ENCODE results near the gene TEAD1. TPM values are rescaled to one million over a fixed set of nuclear protein-coding genes. Genes with fewer than 3 reads are reported as not detected.

Gene TEAD1
- total and polyA plus RNA-seq, 7 experiments from 2014 or later, result 0.02 to 0.22 (median 0.07) TPM; not detected in 4

GRCh38 chr11:12809364-12809763, 135.1 kb downstream of the TEAD1 start:
- no peak for ATAC-seq
- POLR2A ChIA-PET, result no interaction called here
- CTCF ChIA-PET, result no interaction called here

DNA sequence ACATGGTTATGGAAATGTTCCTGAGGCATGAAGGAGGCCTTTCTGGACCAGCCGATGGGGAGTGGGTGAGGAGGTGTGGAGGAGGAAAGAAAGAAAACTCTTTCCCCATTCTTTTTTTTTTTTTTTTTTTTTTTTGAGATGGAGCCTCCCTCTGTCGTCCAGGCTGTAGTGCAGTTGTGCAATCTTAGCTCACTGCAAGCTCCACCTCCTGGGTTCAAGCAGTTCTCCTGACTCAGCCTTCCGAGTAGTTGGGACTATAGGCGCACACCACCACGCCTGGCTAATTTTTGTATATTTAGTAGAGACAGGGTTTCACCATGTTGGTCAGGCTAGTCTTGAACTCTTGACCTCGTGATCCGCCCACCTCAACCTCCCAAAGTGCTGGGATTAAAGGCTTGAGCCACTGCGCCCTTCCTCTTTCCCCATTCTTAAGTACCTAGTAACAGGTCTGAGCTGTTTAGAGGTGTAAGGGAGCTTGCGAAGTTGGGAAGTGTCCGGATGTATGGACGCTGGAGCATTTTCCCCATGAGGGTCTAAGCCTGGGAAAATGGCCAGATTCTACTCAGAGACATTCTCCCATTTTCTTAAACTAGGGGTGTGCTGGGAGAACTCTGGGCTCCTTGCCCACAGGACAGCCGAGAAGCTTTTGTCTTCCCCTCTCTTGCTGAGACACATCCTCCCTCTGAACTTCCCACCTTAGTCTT, 135.8 kb downstream of the TEAD1 start:
- H3K27ac ChIP-seq (ENCODE audit: low read depth, low read length), result no peak overlapping the region
- Mint-ChIP-seq H3K27me3 (peaks cover 19 to 39% (median 31%) of the 10 kb centered on the region in 5 donors), H3K27ac (no peak overlapping the region), H3K4me1 (peaks cover 0 to 65% (median under 1%) of the 10 kb centered on the region in 7 donors), H3K9me3 (peaks cover 0 to 4% (median 0%) of the 10 kb centered on the region in 11 donors), H3K4me3 (no peak overlapping the region), H3K36me3 (peaks cover 0 to 10% (median 0%) of the 10 kb centered on the region in 5 donors)
- ATAC-seq (no peak), DNase-seq (no peak)
- intact Hi-C loops (cut with micrococcal nuclease), result no loop called here
- no peaks in the 10 kb centered on the region for H3K27me3 ChIP-seq (ENCODE audit: control insufficient read depth in 2 of 2, insufficient read depth in 2 of 2, low read length in 2 of 2)
- no peak overlapping the region for H3K4me3 ChIP-seq (ENCODE audit: low read length)
- ChIA-PET CTCF (no interaction called here), POLR2A (no interaction called here)
- H3K36me3 ChIP-seq (ENCODE audit: control insufficient read depth in 2 of 3, insufficient read depth in 3 of 3, low read length in 3 of 3), result no peaks in the 10 kb centered on the region
- H3K4me1 ChIP-seq (ENCODE audit: control insufficient read depth in 2 of 2, insufficient read depth in 2 of 2, low read length in 2 of 2), result no peaks in the 10 kb centered on the region
- no peaks in the 10 kb centered on the region for H3K9me3 ChIP-seq (ENCODE audit: control insufficient read depth in 2 of 3, low read length in 3 of 3)

More at GRCh38 chr11:12809364-12809763, 135.1 kb downstream of the TEAD1 start:
- Histone ChIP-seq H3K4me3 (ENCODE audit: low read length) (no peak overlapping the region), H3K36me3 (ENCODE audit: control insufficient read depth in 2 of 3, insufficient read depth in 3 of 3, low read length in 3 of 3) (no peaks in the 10 kb centered on the region), H3K27ac (ENCODE audit: low read depth, low read length) (no peak overlapping the region), H3K27me3 (ENCODE audit: control insufficient read depth in 2 of 2, insufficient read depth in 2 of 2, low read length in 2 of 2) (no peaks in the 10 kb centered on the region), H3K9me3 (ENCODE audit: control insufficient read depth in 2 of 3, low read length in 3 of 3) (no peaks in the 10 kb centered on the region), H3K4me1 (ENCODE audit: control insufficient read depth in 2 of 2, insufficient read depth in 2 of 2, low read length in 2 of 2) (no peaks in the 10 kb centered on the region)
- Mint-ChIP-seq H3K27me3 (peaks cover 20 to 39% (median 33%) of the 10 kb centered on the region in 5 donors), H3K36me3 (peaks cover 0 to 10% (median 0%) of the 10 kb centered on the region in 5 donors), H3K9me3 (peaks cover 0 to 4% (median 0%) of the 10 kb centered on the region in 11 donors), H3K4me1 (peaks cover 0 to 59% (median 0%) of the 10 kb centered on the region in 7 donors), H3K4me3 (no peak overlapping the region), H3K27ac (no peak overlapping the region)
- intact Hi-C loops (cut with micrococcal nuclease), result no loop called here
- no peak for DNase-seq

- DNase-seq, result no peak
- peaks cover 16 to 39% (median 32%) of the 10 kb centered on the region in 5 donors for H3K27me3 Mint-ChIP-seq
- intact Hi-C loops (cut with micrococcal nuclease), result no loop called here
- no peaks in the 10 kb centered on the region for H3K36me3 ChIP-seq (ENCODE audit: control insufficient read depth in 2 of 3, insufficient read depth in 3 of 3, low read length in 3 of 3)
- H3K4me1 Mint-ChIP-seq, result peaks cover 0 to 71% (median 5%) of the 10 kb centered on the region in 7 donors
- H3K27ac ChIP-seq (ENCODE audit: low read depth, low read length), result no peak overlapping the region
- no peak for ATAC-seq
- peaks cover 0 to 8% (median 0%) of the 10 kb centered on the region in 5 donors for H3K36me3 Mint-ChIP-seq
- H3K4me3 ChIP-seq (ENCODE audit: low read length), result no peak overlapping the region
- H3K4me1 ChIP-seq (ENCODE audit: control insufficient read depth in 2 of 2, insufficient read depth in 2 of 2, low read length in 2 of 2), result no peaks in the 10 kb centered on the region
- H3K9me3 Mint-ChIP-seq, result peaks cover 0 to 4% (median 0%) of the 10 kb centered on the region in 11 donors
- no peak overlapping the region for H3K4me3 Mint-ChIP-seq
- ChIA-PET POLR2A (no interaction called here), CTCF (no interaction called here)
- H3K9me3 ChIP-seq (ENCODE audit: control insufficient read depth in 2 of 3, low read length in 3 of 3), result no peaks in the 10 kb centered on the region
- H3K27ac Mint-ChIP-seq, result peak overlapping the region in 1 of 9 donors; percentile 45
- no peaks in the 10 kb centered on the region for H3K27me3 ChIP-seq (ENCODE audit: control insufficient read depth in 2 of 2, insufficient read depth in 2 of 2, low read length in 2 of 2)
Measured at GRCh38 chr11:12810568-12810894, 136.3 kb downstream of the TEAD1 start.

GRCh38 chr11:12811861-12812260, 137.6 kb downstream of the TEAD1 start:
- ChIA-PET CTCF (no interaction called here), POLR2A (no interaction called here)
- no peak overlapping the region for H3K27ac ChIP-seq (ENCODE audit: low read depth, low read length)
- H3K27me3 Mint-ChIP-seq, result peaks cover 18 to 38% (median 34%) of the 10 kb centered on the region in 5 donors
- no peak for DNase-seq
- H3K36me3 Mint-ChIP-seq, result peaks cover 0 to 8% (median 0%) of the 10 kb centered on the region in 5 donors
- intact Hi-C loops (cut with micrococcal nuclease), result no loop called here
- no peaks in the 10 kb centered on the region for H3K9me3 ChIP-seq (ENCODE audit: control insufficient read depth in 2 of 3, low read length in 3 of 3)
- no peaks in the 10 kb centered on the region for H3K36me3 ChIP-seq (ENCODE audit: control insufficient read depth in 2 of 3, insufficient read depth in 3 of 3, low read length in 3 of 3)
- peaks cover 0 to 4% (median 0%) of the 10 kb centered on the region in 11 donors for H3K9me3 Mint-ChIP-seq
- ATAC-seq, result no peak
- no peaks in the 10 kb centered on the region for H3K4me1 ChIP-seq (ENCODE audit: control insufficient read depth in 2 of 2, insufficient read depth in 2 of 2, low read length in 2 of 2)
- peaks cover 0 to 77% (median 5%) of the 10 kb centered on the region in 7 donors for H3K4me1 Mint-ChIP-seq
- H3K4me3 Mint-ChIP-seq, result peak overlapping the region in 1 of 10 donors; percentile 19
- no peaks in the 10 kb centered on the region for H3K27me3 ChIP-seq (ENCODE audit: control insufficient read depth in 2 of 2, insufficient read depth in 2 of 2, low read length in 2 of 2)
- H3K4me3 ChIP-seq (ENCODE audit: low read length), result no peak overlapping the region
- peak overlapping the region in 2 of 9 donors; percentile 23 to 67 for H3K27ac Mint-ChIP-seq

DNA sequence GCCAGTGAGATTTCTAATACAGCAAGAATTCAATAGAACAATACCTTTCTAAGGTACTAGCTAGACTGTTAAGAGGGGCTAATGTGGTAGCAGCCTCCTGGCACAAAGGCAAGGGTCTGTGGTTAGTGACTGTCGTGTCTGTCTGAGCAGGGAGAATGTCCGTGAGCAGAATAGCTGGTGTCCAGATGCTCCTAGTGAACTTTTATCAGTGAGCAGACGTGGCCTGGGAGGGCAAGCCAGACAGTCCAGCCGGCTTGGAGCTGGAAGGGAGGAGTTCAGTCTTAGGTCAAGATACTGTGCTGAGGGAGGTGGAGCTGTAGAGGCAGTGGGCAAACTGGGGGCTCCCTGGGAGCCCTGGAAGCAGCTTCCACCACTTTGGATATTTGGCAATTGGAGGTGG, 138.6 kb downstream of the TEAD1 start:
- H3K36me3 ChIP-seq (ENCODE audit: control insufficient read depth in 2 of 3, insufficient read depth in 3 of 3, low read length in 3 of 3), result no peaks in the 10 kb centered on the region
- Mint-ChIP-seq H3K4me1 (peaks cover 0 to 70% (median 5%) of the 10 kb centered on the region in 7 donors), H3K27me3 (peaks cover 28 to 40% (median 32%) of the 10 kb centered on the region in 5 donors), H3K4me3 (no peak overlapping the region), H3K36me3 (peaks cover 0 to 5% (median 0%) of the 10 kb centered on the region in 5 donors), H3K27ac (no peak overlapping the region), H3K9me3 (peaks cover 0 to 4% (median 0%) of the 10 kb centered on the region in 11 donors)
- no peak for ATAC-seq
- no peak for DNase-seq
- H3K27ac ChIP-seq (ENCODE audit: low read depth, low read length), result no peak overlapping the region
- H3K4me3 ChIP-seq (ENCODE audit: low read length), result no peak overlapping the region
- ChIA-PET POLR2A (no interaction called here), CTCF (no interaction called here)
- H3K9me3 ChIP-seq (ENCODE audit: control insufficient read depth in 2 of 3, low read length in 3 of 3), result no peaks in the 10 kb centered on the region
- H3K4me1 ChIP-seq (ENCODE audit: control insufficient read depth in 2 of 2, insufficient read depth in 2 of 2, low read length in 2 of 2), result no peaks in the 10 kb centered on the region
- intact Hi-C loops (cut with micrococcal nuclease), result no loop called here
- H3K27me3 ChIP-seq (ENCODE audit: control insufficient read depth in 2 of 2, insufficient read depth in 2 of 2, low read length in 2 of 2), result no peaks in the 10 kb centered on the region

- peaks cover 0 to 4% (median 0%) of the 10 kb centered on the region in 11 donors for H3K9me3 Mint-ChIP-seq
- DNase-seq (no peak), ATAC-seq (no peak)
- POLR2A ChIA-PET, result no interaction called here
- no peak overlapping the region for H3K27ac ChIP-seq (ENCODE audit: low read depth, low read length)
- intact Hi-C loops (cut with micrococcal nuclease), result loop anchor here (2.0 kb wide), 3 partner anchors 141 to 481 kb away; no protein-coding TSS in a partner anchor
- H3K27me3 Mint-ChIP-seq, result peaks cover 28 to 40% (median 32%) of the 10 kb centered on the region in 5 donors
- no peak overlapping the region for H3K4me3 ChIP-seq (ENCODE audit: low read length)
- H3K4me1 Mint-ChIP-seq, result peaks cover 0 to 62% (median 5%) of the 10 kb centered on the region in 7 donors
- no peaks in the 10 kb centered on the region for H3K4me1 ChIP-seq (ENCODE audit: control insufficient read depth in 2 of 2, insufficient read depth in 2 of 2, low read length in 2 of 2)
- H3K4me3 Mint-ChIP-seq, result peak overlapping the region in 1 of 10 donors; percentile 5
- H3K27me3 ChIP-seq (ENCODE audit: control insufficient read depth in 2 of 2, insufficient read depth in 2 of 2, low read length in 2 of 2), result no peaks in the 10 kb centered on the region
- no peak overlapping the region for H3K27ac Mint-ChIP-seq
- CTCF ChIA-PET, result no interaction called here
- no peaks in the 10 kb centered on the region for H3K9me3 ChIP-seq (ENCODE audit: control insufficient read depth in 2 of 3, low read length in 3 of 3)
- H3K36me3 Mint-ChIP-seq, result peaks cover 0 to 5% (median 0%) of the 10 kb centered on the region in 5 donors
- no peaks in the 10 kb centered on the region for H3K36me3 ChIP-seq (ENCODE audit: control insufficient read depth in 2 of 3, insufficient read depth in 3 of 3, low read length in 3 of 3)
Measured at GRCh38 chr11:12813371-12814225, 139.4 kb downstream of the TEAD1 start.

Measured in naive thymus-derived CD4-positive, alpha-beta T cell (primary cell).